Measurements from ENCODE around the gene RASSF5. TPM values are rescaled to one million over a fixed set of nuclear protein-coding genes. Genes with fewer than 3 reads are reported as not detected.

The RASSF5 gene
- polyA plus RNA-seq, 1 donor from 2014 or later, result 4.0 TPM

DNA sequence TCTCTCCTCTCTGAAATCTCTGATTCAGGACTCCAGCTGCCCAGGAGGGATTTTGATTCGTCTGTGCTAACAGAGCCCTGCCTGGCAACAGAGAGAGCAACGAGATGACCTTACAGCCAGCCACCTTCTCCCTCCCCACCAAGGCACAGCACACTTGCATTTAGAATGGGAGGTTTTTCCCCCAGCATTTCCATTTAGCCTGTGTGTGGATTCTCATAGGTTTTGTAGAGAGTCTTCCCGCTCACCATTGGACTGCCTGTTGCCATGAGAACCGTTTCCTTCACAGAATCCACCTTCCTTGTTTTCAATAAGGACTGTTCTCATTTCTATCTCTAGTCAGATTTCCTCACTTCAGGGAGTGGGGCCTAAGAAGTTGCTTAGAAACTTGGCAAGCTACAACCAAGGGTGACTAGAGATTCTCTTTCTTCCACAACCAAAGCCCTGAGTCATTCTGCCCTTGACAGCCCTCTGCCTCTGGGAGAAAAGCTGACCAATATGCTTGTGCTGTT, 42.8 kb upstream of the RASSF5 start:
- Histone ChIP-seq H3K4me2 (ENCODE audit: low read length) (no peak overlapping the region), H3K4me3 (ENCODE audit: low read length) (no peak overlapping the region), H3K36me3 (ENCODE audit: insufficient read depth, low read length) (peaks cover 4% of the 10 kb centered on the region), H3K9me2 (ENCODE audit: insufficient read depth, low read length) (no peaks in the 10 kb centered on the region), H3K27me3 (ENCODE audit: insufficient read depth, low read depth, low read length) (no peaks in the 10 kb centered on the region), H3F3A (ENCODE audit: insufficient read depth, low read length, poor library complexity, severe bottlenecking) (no peaks in the 10 kb centered on the region), H4K20me1 (ENCODE audit: insufficient read depth) (no peaks in the 10 kb centered on the region), H3K9me3 (ENCODE audit: low read length) (no peaks in the 10 kb centered on the region), H3K9ac (ENCODE audit: low read length) (no peak overlapping the region), H2AFZ (ENCODE audit: low read depth, low read length) (no peak overlapping the region), H3K27ac (ENCODE audit: low read length) (no peak overlapping the region), H3K79me2 (replicated peaks; ENCODE audit: insufficient read depth, low read length) (no peaks in the 10 kb centered on the region)
- TF ChIP-seq RAD21 (conservative IDR thresholded peaks at IDR 0.05) (no peak), POLR2AphosphoS5 (IDR thresholded peaks at IDR 0.05) (no peak), EZH2 (IDR thresholded peaks at IDR 0.05; ENCODE audit: borderline replicate concordance, insufficient read depth, low read length, poor library complexity, severe bottlenecking) (no peak), TAF1 (IDR thresholded peaks at IDR 0.05; ENCODE audit: low read depth) (no peak), EP300 (conservative IDR thresholded peaks at IDR 0.05; ENCODE audit: poor library complexity, severe bottlenecking) (no peak), SMC3 (conservative IDR thresholded peaks at IDR 0.05; ENCODE audit: poor library complexity) (no peak), MXI1 (conservative IDR thresholded peaks at IDR 0.05; ENCODE audit: poor library complexity, severe bottlenecking) (no peak)
- TF ChIP-seq, protein P1, sequence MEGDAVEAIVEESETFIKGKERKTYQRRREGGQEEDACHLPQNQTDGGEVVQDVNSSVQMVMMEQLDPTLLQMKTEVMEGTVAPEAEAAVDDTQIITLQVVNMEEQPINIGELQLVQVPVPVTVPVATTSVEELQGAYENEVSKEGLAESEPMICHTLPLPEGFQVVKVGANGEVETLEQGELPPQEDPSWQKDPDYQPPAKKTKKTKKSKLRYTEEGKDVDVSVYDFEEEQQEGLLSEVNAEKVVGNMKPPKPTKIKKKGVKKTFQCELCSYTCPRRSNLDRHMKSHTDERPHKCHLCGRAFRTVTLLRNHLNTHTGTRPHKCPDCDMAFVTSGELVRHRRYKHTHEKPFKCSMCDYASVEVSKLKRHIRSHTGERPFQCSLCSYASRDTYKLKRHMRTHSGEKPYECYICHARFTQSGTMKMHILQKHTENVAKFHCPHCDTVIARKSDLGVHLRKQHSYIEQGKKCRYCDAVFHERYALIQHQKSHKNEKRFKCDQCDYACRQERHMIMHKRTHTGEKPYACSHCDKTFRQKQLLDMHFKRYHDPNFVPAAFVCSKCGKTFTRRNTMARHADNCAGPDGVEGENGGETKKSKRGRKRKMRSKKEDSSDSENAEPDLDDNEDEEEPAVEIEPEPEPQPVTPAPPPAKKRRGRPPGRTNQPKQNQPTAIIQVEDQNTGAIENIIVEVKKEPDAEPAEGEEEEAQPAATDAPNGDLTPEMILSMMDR (IDR thresholded peaks at IDR 0.05; ENCODE audit: poor library complexity, severe bottlenecking), result no peak
- TF ChIP-seq, protein P2, sequence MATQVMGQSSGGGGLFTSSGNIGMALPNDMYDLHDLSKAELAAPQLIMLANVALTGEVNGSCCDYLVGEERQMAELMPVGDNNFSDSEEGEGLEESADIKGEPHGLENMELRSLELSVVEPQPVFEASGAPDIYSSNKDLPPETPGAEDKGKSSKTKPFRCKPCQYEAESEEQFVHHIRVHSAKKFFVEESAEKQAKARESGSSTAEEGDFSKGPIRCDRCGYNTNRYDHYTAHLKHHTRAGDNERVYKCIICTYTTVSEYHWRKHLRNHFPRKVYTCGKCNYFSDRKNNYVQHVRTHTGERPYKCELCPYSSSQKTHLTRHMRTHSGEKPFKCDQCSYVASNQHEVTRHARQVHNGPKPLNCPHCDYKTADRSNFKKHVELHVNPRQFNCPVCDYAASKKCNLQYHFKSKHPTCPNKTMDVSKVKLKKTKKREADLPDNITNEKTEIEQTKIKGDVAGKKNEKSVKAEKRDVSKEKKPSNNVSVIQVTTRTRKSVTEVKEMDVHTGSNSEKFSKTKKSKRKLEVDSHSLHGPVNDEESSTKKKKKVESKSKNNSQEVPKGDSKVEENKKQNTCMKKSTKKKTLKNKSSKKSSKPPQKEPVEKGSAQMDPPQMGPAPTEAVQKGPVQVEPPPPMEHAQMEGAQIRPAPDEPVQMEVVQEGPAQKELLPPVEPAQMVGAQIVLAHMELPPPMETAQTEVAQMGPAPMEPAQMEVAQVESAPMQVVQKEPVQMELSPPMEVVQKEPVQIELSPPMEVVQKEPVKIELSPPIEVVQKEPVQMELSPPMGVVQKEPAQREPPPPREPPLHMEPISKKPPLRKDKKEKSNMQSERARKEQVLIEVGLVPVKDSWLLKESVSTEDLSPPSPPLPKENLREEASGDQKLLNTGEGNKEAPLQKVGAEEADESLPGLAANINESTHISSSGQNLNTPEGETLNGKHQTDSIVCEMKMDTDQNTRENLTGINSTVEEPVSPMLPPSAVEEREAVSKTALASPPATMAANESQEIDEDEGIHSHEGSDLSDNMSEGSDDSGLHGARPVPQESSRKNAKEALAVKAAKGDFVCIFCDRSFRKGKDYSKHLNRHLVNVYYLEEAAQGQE (IDR thresholded peaks at IDR 0.05; ENCODE audit: borderline replicate concordance), result no peak

DNA sequence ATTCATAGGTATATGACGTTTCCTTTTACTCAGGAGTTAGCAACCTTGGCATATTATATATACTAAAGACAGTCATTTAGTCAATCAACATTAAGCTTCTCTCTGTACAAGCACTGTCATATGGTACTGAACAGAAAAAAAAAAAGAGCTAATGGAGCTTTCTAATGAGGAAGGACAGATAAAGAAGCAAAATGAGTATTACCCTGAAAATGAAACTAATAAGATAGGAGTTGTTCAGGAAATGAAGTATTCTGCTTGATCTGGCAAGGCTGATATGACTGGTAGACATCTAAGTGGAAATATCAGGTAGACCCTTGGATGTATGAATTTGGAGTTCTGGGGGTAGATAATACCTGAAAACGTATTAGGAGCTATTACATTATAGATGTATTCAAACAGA, 41.4 kb upstream of the RASSF5 start:
- Histone ChIP-seq H2AFZ (ENCODE audit: low read depth, low read length) (no peak overlapping the region), H3F3A (ENCODE audit: insufficient read depth, low read length, poor library complexity, severe bottlenecking) (no peaks in the 10 kb centered on the region), H4K20me1 (ENCODE audit: insufficient read depth) (no peaks in the 10 kb centered on the region), H3K27ac (ENCODE audit: low read length) (no peak overlapping the region), H3K9me2 (ENCODE audit: insufficient read depth, low read length) (no peaks in the 10 kb centered on the region), H3K9me3 (ENCODE audit: low read length) (no peaks in the 10 kb centered on the region), H3K79me2 (replicated peaks; ENCODE audit: insufficient read depth, low read length) (no peaks in the 10 kb centered on the region), H3K4me3 (ENCODE audit: low read length) (no peak overlapping the region), H3K4me2 (ENCODE audit: low read length) (no peak overlapping the region), H3K27me3 (ENCODE audit: insufficient read depth, low read depth, low read length) (no peaks in the 10 kb centered on the region), H3K9ac (ENCODE audit: low read length) (no peak overlapping the region), H3K36me3 (ENCODE audit: insufficient read depth, low read length) (no peaks in the 10 kb centered on the region)
- TF ChIP-seq SMC3 (conservative IDR thresholded peaks at IDR 0.05; ENCODE audit: poor library complexity), result no peak
- TF ChIP-seq RAD21 (conservative IDR thresholded peaks at IDR 0.05), result no peak
- TF ChIP-seq TAF1 (IDR thresholded peaks at IDR 0.05; ENCODE audit: low read depth), result no peak
- TF ChIP-seq MXI1 (conservative IDR thresholded peaks at IDR 0.05; ENCODE audit: poor library complexity, severe bottlenecking), result no peak
- TF ChIP-seq, protein P2 (IDR thresholded peaks at IDR 0.05; ENCODE audit: borderline replicate concordance), result no peak
- TF ChIP-seq, protein P1 (IDR thresholded peaks at IDR 0.05; ENCODE audit: poor library complexity, severe bottlenecking), result no peak
- TF ChIP-seq EP300 (conservative IDR thresholded peaks at IDR 0.05; ENCODE audit: poor library complexity, severe bottlenecking), result no peak
- no peak for TF ChIP-seq POLR2AphosphoS5 (IDR thresholded peaks at IDR 0.05)
- no peak for TF ChIP-seq EZH2 (IDR thresholded peaks at IDR 0.05; ENCODE audit: borderline replicate concordance, insufficient read depth, low read length, poor library complexity, severe bottlenecking)

Measured in neural cell (in vitro differentiated cells).